GM12878 (cell line): ENCODE data around the gene SLC7A5. TPM values are rescaled to one million over a fixed set of nuclear protein-coding genes. Genes with fewer than 3 reads are reported as not detected.
A peak's percentile ranks its signal among the peaks of the same experiment; 100 is the strongest.

Source experiments
- CHD1 ChIP-seq: IDR thresholded peaks from 2 replicates; pipeline ENCODE4 v1.6.1; 2012; ENCODE audit warnings: low read depth, low read length, improper control_type of control experiment
- CREM ChIP-seq: IDR thresholded peaks from 2 replicates; pipeline ENCODE4 v1.6.1; 2014; ENCODE audit warnings: antibody characterized with exemption, low read depth
- ELK1 ChIP-seq: IDR thresholded peaks from 2 replicates; pipeline ENCODE4 v1.6.1; 2012; ENCODE audit warnings: low read depth, low read length, improper control_type of control experiment
- MEF2B ChIP-seq: fragments of 450-650 bp; IDR thresholded peaks from 2 replicates; pipeline ENCODE4 v1.6.1; 2018; ENCODE audit warnings: mild to moderate bottlenecking, moderate library complexity; ENCODE audit not compliant: partially characterized antibody, poor library complexity, severe bottlenecking
- MTA2 ChIP-seq: fragments of 450-650 bp; IDR thresholded peaks from 2 replicates; pipeline ENCODE4 v1.6.1; 2016; ENCODE audit warnings: low read depth, mild to moderate bottlenecking, moderate library complexity
- MTA3 ChIP-seq: IDR thresholded peaks from 2 replicates; pipeline ENCODE4 v1.6.1; 2012; ENCODE audit warnings: low read length, inconsistent platforms, borderline replicate concordance
- MYC ChIP-seq: IDR thresholded peaks from 2 replicates; pipeline ENCODE4 v1.6.1; 2011; ENCODE audit warnings: mild to moderate bottlenecking, low read length, moderate library complexity, inconsistent platforms; ENCODE audit not compliant: insufficient read depth, insufficient replicate concordance, insufficient read length, severe bottlenecking
- NFIC ChIP-seq: IDR thresholded peaks from 2 replicates; pipeline ENCODE4 v1.6.1; 2012; ENCODE audit warnings: low read depth, mild to moderate bottlenecking, inconsistent platforms, low read length, moderate library complexity
- PAX8 ChIP-seq: fragments of 450-650 bp; IDR thresholded peaks from 2 replicates; pipeline ENCODE4 v1.6.1; 2017; ENCODE audit warnings: mild to moderate bottlenecking, moderate library complexity
- RCOR1 ChIP-seq: conservative IDR thresholded peaks from 2 replicates; pipeline ENCODE4 v1.6.1; 2012; ENCODE audit warnings: low read depth, low read length, improper control_type of control experiment
- SIN3A ChIP-seq: IDR thresholded peaks from 2 replicates; pipeline ENCODE4 v1.6.1; 2012; ENCODE audit warnings: low read depth, low read length, improper control_type of control experiment
- SKIL ChIP-seq: fragments of 450-650 bp; IDR thresholded peaks from 2 replicates; pipeline ENCODE4 v1.6.1; 2017; ENCODE audit warnings: mild to moderate bottlenecking, low read depth, inconsistent platforms; ENCODE audit not compliant: poor library complexity, severe bottlenecking
- SREBF2 ChIP-seq: IDR thresholded peaks from 2 replicates; pipeline ENCODE4 v1.6.1; 2012; ENCODE audit warnings: mild to moderate bottlenecking, low read length
- SRF ChIP-seq, 2 experiments: IDR thresholded peaks; 2 replicates each; pipeline ENCODE4 v1.6.1; 2011; ENCODE audit warnings: low read depth in 2 of 2, low read length in 2 of 2, mild to moderate bottlenecking in 1 of 2, moderate library complexity in 1 of 2
- WRNIP1 ChIP-seq: IDR thresholded peaks from 2 replicates; pipeline ENCODE4 v1.6.1; 2011; ENCODE audit warnings: low read depth, low read length, improper control_type of control experiment, borderline replicate concordance
- polyA plus RNA-seq, 11 experiments: library from polyadenylated mRNA; depleted of rRNA in 4 of 11; unstranded in 6 of 11; stranded (reverse) in 5 of 11; fragments of >200 nt; fragmentation: Nextera tagmentation in 4 of 11; fragmentation: Illumina TruSeq in 1 of 11; extraction: Ambion mirVana in 4 of 11; extraction: Trizol in 1 of 11; gene quantifications; 1 replicate in 1 of 11; 2 replicates in 10 of 11; pipeline versions ENCODE4 v1.2.1 to v1.2.3, GENCODE V29; 2011 to 2016; ENCODE audit warnings: inconsistent platforms in 2 of 11, missing spikeins in 2 of 11, low read depth in 1 of 11
- total RNA-seq, 4 experiments: library from RNA; depleted of rRNA in 3 of 4; stranded (reverse); fragments of >200 nt in 3 of 4; fragmentation: Illumina TruSeq in 1 of 4; extraction: Trizol in 1 of 4; gene quantifications; 2 replicates each; pipeline versions ENCODE4 v1.2.1 to v1.2.3, GENCODE V29; 2013 to 2021

SLC7A5 gene
- total and polyA plus RNA-seq, 10 of the 15 experiments (the other 5 are each of a cell fraction or from before 2014, with no cell fraction given) = 2.3 to 101 (median 35.8) TPM

DNA sequence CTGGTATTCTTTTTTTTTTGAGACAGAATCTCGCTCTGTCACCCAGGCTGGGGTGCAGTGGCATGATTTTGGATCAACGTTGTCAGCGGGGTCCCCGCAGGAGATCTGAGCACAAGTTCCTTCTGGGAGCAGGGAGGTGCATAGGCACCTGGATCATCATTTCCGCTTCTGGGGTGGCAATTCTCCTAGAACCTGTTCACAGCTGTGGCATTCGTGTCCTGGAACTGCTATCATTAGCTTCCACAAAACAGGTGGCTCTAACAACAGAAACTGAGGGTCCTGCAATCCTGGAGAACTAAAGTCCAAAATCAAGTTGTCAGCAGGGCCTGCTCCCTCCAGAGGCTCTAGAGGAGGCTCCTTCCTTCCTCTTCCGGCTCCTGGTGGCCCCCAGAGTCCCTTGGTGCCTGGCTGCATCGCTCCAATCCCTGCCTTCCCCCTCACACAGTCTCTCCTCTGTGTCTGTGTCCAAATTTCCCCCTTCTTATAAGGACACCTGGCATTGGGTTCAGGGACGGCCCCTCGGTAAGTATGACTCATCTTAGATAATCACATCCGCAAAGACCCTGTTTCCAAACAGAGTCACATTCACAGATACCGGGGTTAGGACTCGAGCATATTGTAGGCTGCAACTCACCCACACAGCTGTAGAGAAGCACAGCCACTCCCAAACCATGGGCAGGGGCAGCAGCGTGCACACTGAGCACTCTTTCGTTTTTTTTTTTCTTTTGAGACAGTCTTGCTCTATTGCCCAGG, 60.0 kb downstream of the SLC7A5 start (continued):
- TF ChIP-seq ELK1 = no peak
- no peak for TF ChIP-seq SIN3A
- TF ChIP-seq CHD1 = no peak
- TF ChIP-seq SREBF2 = no peak
- peak; percentile 77; the same call in 1 of the 2 replicates for TF ChIP-seq CREM
- TF ChIP-seq MTA2 = peak; percentile 77
- no peak for TF ChIP-seq PAX8
- 0 out of 2 replicates have a peak, but pooled peaks have one; percentile 52 for TF ChIP-seq MTA3
- TF ChIP-seq NFIC = peak; percentile 68
- TF ChIP-seq SRF (IDR thresholded peaks at IDR 0.05; ENCODE audit: low read depth in 2 of 2, low read length in 2 of 2) = 0 out of 4 replicates have a peak, but pooled peaks of 1 of the 2 experiments have one; percentile 17
- TF ChIP-seq MYC = no peak
- no peak for TF ChIP-seq WRNIP1
- no peak for TF ChIP-seq RCOR1
- peak; percentile 61 for TF ChIP-seq SKIL
- TF ChIP-seq MEF2B = no peak
